Erythroblast (primary cell): ENCODE measurements around the gene PDE1C.

ENCODE experiments used
- GATA1 ChIP-seq: IDR thresholded peaks from 2 replicates; pipeline ENCODE4 v1.6.1; 2011; ENCODE audit warnings: low read depth, mild to moderate bottlenecking, control low read depth, low read length, moderate library complexity
- POLR2A ChIP-seq: IDR thresholded peaks from 2 replicates; pipeline ENCODE4 v1.6.1; 2011; ENCODE audit warnings: mild to moderate bottlenecking, low read length

DNA sequence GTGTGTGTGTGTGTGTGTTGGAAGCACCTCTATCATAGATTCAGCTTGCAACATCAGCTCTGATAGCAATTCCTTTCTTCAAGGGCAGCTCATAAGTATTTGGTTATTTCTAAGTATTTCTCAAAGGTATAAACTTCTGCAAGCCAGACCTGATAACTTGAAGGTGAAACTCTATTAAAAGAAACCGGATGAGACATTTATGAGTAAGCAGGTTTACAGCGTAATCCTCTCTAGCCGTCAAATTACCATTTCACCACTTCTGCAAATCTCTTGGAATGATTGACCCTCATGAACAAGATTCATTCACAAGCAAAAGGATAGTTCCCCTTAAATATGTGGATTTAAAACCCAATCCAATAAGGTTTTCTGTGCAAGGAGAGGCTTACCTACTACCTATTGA is 23.1 kb downstream of the PDE1C start:
- TF ChIP-seq POLR2A (no peak), GATA1 (no peak)
